NB4 (cell line): ENCODE data around the gene OR52E8.

ENCODE experiments used
- MYC ChIP-seq: IDR thresholded peaks from 2 replicates; pipeline ENCODE4 v1.6.1; 2011; ENCODE audit warnings: low read depth, low read length
- TF ChIP-seq, protein P1 (sequence below): IDR thresholded peaks from one replicate; pipeline ENCODE4 v1.5.1; 2012; ENCODE audit warnings: low read depth, low read length

GRCh38 chr11:5899534-5899933, 42.0 kb upstream of the OR52E8 start:
- TF ChIP-seq, protein P1, sequence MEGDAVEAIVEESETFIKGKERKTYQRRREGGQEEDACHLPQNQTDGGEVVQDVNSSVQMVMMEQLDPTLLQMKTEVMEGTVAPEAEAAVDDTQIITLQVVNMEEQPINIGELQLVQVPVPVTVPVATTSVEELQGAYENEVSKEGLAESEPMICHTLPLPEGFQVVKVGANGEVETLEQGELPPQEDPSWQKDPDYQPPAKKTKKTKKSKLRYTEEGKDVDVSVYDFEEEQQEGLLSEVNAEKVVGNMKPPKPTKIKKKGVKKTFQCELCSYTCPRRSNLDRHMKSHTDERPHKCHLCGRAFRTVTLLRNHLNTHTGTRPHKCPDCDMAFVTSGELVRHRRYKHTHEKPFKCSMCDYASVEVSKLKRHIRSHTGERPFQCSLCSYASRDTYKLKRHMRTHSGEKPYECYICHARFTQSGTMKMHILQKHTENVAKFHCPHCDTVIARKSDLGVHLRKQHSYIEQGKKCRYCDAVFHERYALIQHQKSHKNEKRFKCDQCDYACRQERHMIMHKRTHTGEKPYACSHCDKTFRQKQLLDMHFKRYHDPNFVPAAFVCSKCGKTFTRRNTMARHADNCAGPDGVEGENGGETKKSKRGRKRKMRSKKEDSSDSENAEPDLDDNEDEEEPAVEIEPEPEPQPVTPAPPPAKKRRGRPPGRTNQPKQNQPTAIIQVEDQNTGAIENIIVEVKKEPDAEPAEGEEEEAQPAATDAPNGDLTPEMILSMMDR: no peak
- TF ChIP-seq MYC: no peak
